Thymus (tissue), 11 donors: Measurements from ENCODE around the gene FHIT. TPM values are rescaled to one million over a fixed set of nuclear protein-coding genes. Genes with fewer than 3 reads are reported as not detected.

ENCODE experiments used
- DNase-seq, 9 donors: peaks; one replicate each; pipeline ENCODE4 v3.0.0-alpha.2; 2013; ENCODE audit warnings: low spot score in 9 of 9, low read depth in 6 of 9, missing footprints in 1 of 9
- H3K27ac ChIP-seq, 2 donors: one replicate each; pipeline ENCODE4 v1.5.1; 2013; ENCODE audit warnings: control low read depth in 1 of 2, low read depth in 1 of 2, low read length in 1 of 2, mild to moderate bottlenecking in 1 of 2, moderate library complexity in 1 of 2
- H3K27me3 ChIP-seq, 2 donors: one replicate each; pipeline ENCODE4 v1.5.1; 2013; ENCODE audit warnings: low read length in 1 of 2; ENCODE audit not compliant: control insufficient read depth in 2 of 2, insufficient read depth in 1 of 2
- H3K36me3 ChIP-seq, 2 donors: one replicate each; pipeline ENCODE4 v1.5.1; 2013; ENCODE audit warnings: low read length in 1 of 2, mild to moderate bottlenecking in 1 of 2, moderate library complexity in 1 of 2; ENCODE audit not compliant: control insufficient read depth in 2 of 2, insufficient read depth in 2 of 2
- H3K4me1 ChIP-seq, 2 donors: one replicate each; pipeline ENCODE4 v1.5.1; 2013; ENCODE audit warnings: low read length in 2 of 2; ENCODE audit not compliant: control insufficient read depth in 2 of 2, insufficient read depth in 2 of 2
- H3K4me3 ChIP-seq, 2 donors: one replicate each; pipeline ENCODE4 v1.5.1; 2013; ENCODE audit warnings: low read length in 2 of 2, control low read depth in 1 of 2, mild to moderate bottlenecking in 1 of 2
- H3K9me3 ChIP-seq, 2 donors: one replicate each; pipeline ENCODE4 v1.5.1; 2013; ENCODE audit warnings: low read length in 1 of 2, mild to moderate bottlenecking in 1 of 2; ENCODE audit not compliant: control insufficient read depth in 2 of 2, insufficient read depth in 1 of 2
- WGBS: extraction: QIAGEN DNeasy Blood & Tissue Kit; methylation state at CpG from one replicate; pipeline ENCODE4 v1.1.7; 2013; 5-methylcytosine and 5-hydroxymethylcytosine counted together
- polyA plus RNA-seq: library from polyadenylated mRNA; stranded (reverse); fragments of 200-250 nt; gene quantifications from one replicate; pipeline ENCODE4 v1.2.3, GENCODE V29; 2013
- total RNA-seq: library from RNA; stranded (reverse); fragments of 120-200 nt; gene quantifications from one replicate; pipeline ENCODE4 v1.2.4, GENCODE V29; 2013
- donor health status: healthy.

The FHIT gene
- total and polyA plus RNA-seq, 2 donors: 9.2 to 13.2 TPM

- Histone ChIP-seq H3K4me1 (no peaks in the 10 kb centered on the region), H3K27ac (no peak overlapping the region), H3K36me3 (no peaks in the 10 kb centered on the region), H3K9me3 (no peaks in the 10 kb centered on the region), H3K4me3 (no peak overlapping the region), H3K27me3 (no peaks in the 10 kb centered on the region)
- DNase-seq: no peak
- WGBS: 97% methylated on average over 1 of the region's 1 CpG
Observed at GRCh38 chr3:61237858-61238257, 13.4 kb downstream of the FHIT start.

- no peaks in the 10 kb centered on the region for H3K36me3 ChIP-seq
- no peak overlapping the region for H3K27ac ChIP-seq
- H3K4me1 ChIP-seq: no peaks in the 10 kb centered on the region
- H3K4me3 ChIP-seq: no peak overlapping the region
- H3K27me3 ChIP-seq: no peaks in the 10 kb centered on the region
- DNase-seq: no peak
- no peaks in the 10 kb centered on the region for H3K9me3 ChIP-seq
Observed at GRCh38 chr3:61236556-61236955, 14.7 kb downstream of the FHIT start.

GRCh38 chr3:61233746-61234145 is 17.5 kb downstream of the FHIT start:
- H3K27ac ChIP-seq: no peak overlapping the region

GRCh38 chr3:61231693-61232092 is 19.6 kb downstream of the FHIT start:
- no peaks in the 10 kb centered on the region for H3K4me1 ChIP-seq
- no peaks in the 10 kb centered on the region for H3K27me3 ChIP-seq
- H3K9me3 ChIP-seq: no peaks in the 10 kb centered on the region
- H3K36me3 ChIP-seq: no peaks in the 10 kb centered on the region
- H3K4me3 ChIP-seq: no peak overlapping the region
- H3K27ac ChIP-seq: no peak overlapping the region
- no peak for DNase-seq

More at GRCh38 chr3:61233746-61234145, 17.5 kb downstream of the FHIT start:
- DNase-seq: no peak
- H3K36me3 ChIP-seq: no peaks in the 10 kb centered on the region
- no peaks in the 10 kb centered on the region for H3K4me1 ChIP-seq
- no peaks in the 10 kb centered on the region for H3K9me3 ChIP-seq
- H3K4me3 ChIP-seq: no peak overlapping the region
- H3K27me3 ChIP-seq: no peaks in the 10 kb centered on the region

- Histone ChIP-seq H3K4me3 (no peak overlapping the region), H3K4me1 (no peaks in the 10 kb centered on the region), H3K9me3 (no peaks in the 10 kb centered on the region), H3K36me3 (no peaks in the 10 kb centered on the region), H3K27me3 (no peaks in the 10 kb centered on the region), H3K27ac (no peak overlapping the region)
- 97% methylated on average over 2 of the region's 2 CpGs for WGBS
- no peak for DNase-seq
Observed at GRCh38 chr3:61227799-61228198, 23.5 kb downstream of the FHIT start.

GRCh38 chr3:61226166-61226686 is 25.0 kb downstream of the FHIT start:
- Histone ChIP-seq H3K27me3 (no peaks in the 10 kb centered on the region), H3K4me3 (no peak overlapping the region), H3K36me3 (no peaks in the 10 kb centered on the region), H3K4me1 (no peaks in the 10 kb centered on the region), H3K9me3 (no peaks in the 10 kb centered on the region), H3K27ac (no peak overlapping the region)
- 98% methylated on average over 6 of the region's 6 CpGs for WGBS
- DNase-seq: no peak

- Histone ChIP-seq H3K4me1 (no peaks in the 10 kb centered on the region), H3K4me3 (no peak overlapping the region), H3K27ac (no peak overlapping the region), H3K9me3 (no peaks in the 10 kb centered on the region), H3K36me3 (no peaks in the 10 kb centered on the region), H3K27me3 (no peaks in the 10 kb centered on the region)
- DNase-seq: no peak
- 97% methylated on average over 2 of the region's 2 CpGs for WGBS
Observed at GRCh38 chr3:61224823-61225222, 26.4 kb downstream of the FHIT start.

- no peaks in the 10 kb centered on the region for H3K9me3 ChIP-seq
- no peaks in the 10 kb centered on the region for H3K27me3 ChIP-seq
- no peak overlapping the region for H3K27ac ChIP-seq
- no peak for DNase-seq
- 97% methylated on average over 2 of the region's 2 CpGs for WGBS
- H3K4me1 ChIP-seq: no peaks in the 10 kb centered on the region
- H3K4me3 ChIP-seq: no peak overlapping the region
- no peaks in the 10 kb centered on the region for H3K36me3 ChIP-seq
Observed at GRCh38 chr3:61223451-61223850, 27.8 kb downstream of the FHIT start.

GRCh38 chr3:61222467-61222866 is 28.8 kb downstream of the FHIT start:
- Histone ChIP-seq H3K9me3 (no peaks in the 10 kb centered on the region), H3K4me1 (no peaks in the 10 kb centered on the region), H3K27ac (no peak overlapping the region), H3K27me3 (no peaks in the 10 kb centered on the region), H3K4me3 (no peak overlapping the region), H3K36me3 (no peaks in the 10 kb centered on the region)
- WGBS: 97% methylated on average over 7 of the region's 7 CpGs
- DNase-seq: no peak
